Endodermal cell (in vitro differentiated cells): Measurements from ENCODE around the gene FARSA. TPM values are rescaled to one million over a fixed set of nuclear protein-coding genes. Genes with fewer than 3 reads are reported as not detected.

Source experiments
- DNase-seq: peaks from one replicate; pipeline ENCODE4 v3.0.0-alpha.2; 2017
- H3K27ac ChIP-seq: 2 replicates; pipeline ENCODE4 v1.5.1; 2013; ENCODE audit warnings: mild to moderate bottlenecking, low read depth, low read length, moderate library complexity
- H3K27me3 ChIP-seq: 2 replicates; pipeline ENCODE4 v1.6.1; 2013; ENCODE audit warnings: mild to moderate bottlenecking, low read length, moderate library complexity; ENCODE audit not compliant: insufficient read depth, control insufficient read depth, poor library complexity, severe bottlenecking
- H3K36me3 ChIP-seq: 2 replicates; pipeline ENCODE4 v1.7.0; 2013; ENCODE audit warnings: mild to moderate bottlenecking, low read length, moderate library complexity; ENCODE audit not compliant: control insufficient read depth, insufficient read depth
- H3K4me1 ChIP-seq: one replicate; pipeline ENCODE4 v1.7.0; 2013; ENCODE audit warnings: low read length; ENCODE audit not compliant: control insufficient read depth, insufficient read depth
- H3K4me3 ChIP-seq: 2 replicates; pipeline ENCODE4 v1.5.1; 2013; ENCODE audit warnings: mild to moderate bottlenecking, low read length, moderate library complexity
- H3K9ac ChIP-seq: 2 replicates; pipeline ENCODE4 v1.6.1; 2013; ENCODE audit warnings: mild to moderate bottlenecking, low read length, moderate library complexity; ENCODE audit not compliant: poor library complexity, severe bottlenecking; ENCODE audit errors: extremely low read depth
- H3K9me3 ChIP-seq: 2 replicates; pipeline ENCODE4 v1.6.1; 2013; ENCODE audit warnings: mild to moderate bottlenecking, low read length, moderate library complexity; ENCODE audit not compliant: control insufficient read depth
- H3K27ac Mint-ChIP-seq: 2 replicates; pipeline ENCODE4 v1.8.0; 2020; ENCODE audit warnings: mixed read lengths
- H3K27me3 Mint-ChIP-seq: 2 replicates; pipeline ENCODE4 v1.8.0; 2021; ENCODE audit warnings: mild to moderate bottlenecking, mixed read lengths; ENCODE audit not compliant: insufficient read depth
- H3K36me3 Mint-ChIP-seq: 2 replicates; pipeline ENCODE4 v1.8.0; 2020; ENCODE audit warnings: low read depth, mixed read lengths
- H3K4me1 Mint-ChIP-seq: 2 replicates; pipeline ENCODE4 v1.8.0; 2020; ENCODE audit warnings: mixed read lengths
- H3K4me3 Mint-ChIP-seq: 2 replicates; pipeline ENCODE4 v1.8.0; 2020; ENCODE audit warnings: mild to moderate bottlenecking, moderate library complexity, mixed read lengths
- H3K9me3 Mint-ChIP-seq: 2 replicates; pipeline ENCODE4 v1.8.0; 2020; ENCODE audit warnings: mild to moderate bottlenecking, mixed read lengths
- WGBS, 2 experiments: methylation state at CpG; one replicate each; pipeline versions ENCODE4 v1.1.5 to v1.1.7; 2013; ENCODE audit warnings: missing lambda C conversion rate in 2 of 2, mixed read lengths in 1 of 2; ENCODE audit not compliant: insufficient coverage in 1 of 2, insufficient read length in 1 of 2; 5-methylcytosine and 5-hydroxymethylcytosine counted together
- total RNA-seq, 2 donors: library from RNA; stranded (reverse); fragmentation: NEBNext Ultra II Directional in 1 of 2; extraction: Animal tissue kit (Norgen Biotek cat#: 25700) in 1 of 2; gene quantifications; 2 replicates in 1 of 2; 3 replicates in 1 of 2; pipeline ENCODE4 v1.2.1, GENCODE V29; 2021
- TF ChIP-seq, protein P1 (sequence below): fragments of 200-600 bp; sonication (generic); conservative IDR thresholded peaks from 2 replicates; pipeline ENCODE4 v1.5.0; 2021; ENCODE audit warnings: antibody characterized with exemption, mild to moderate bottlenecking

The FARSA gene
- total RNA-seq, 2 donors from 2014 or later: 65.1 to 70.8 TPM

DNA sequence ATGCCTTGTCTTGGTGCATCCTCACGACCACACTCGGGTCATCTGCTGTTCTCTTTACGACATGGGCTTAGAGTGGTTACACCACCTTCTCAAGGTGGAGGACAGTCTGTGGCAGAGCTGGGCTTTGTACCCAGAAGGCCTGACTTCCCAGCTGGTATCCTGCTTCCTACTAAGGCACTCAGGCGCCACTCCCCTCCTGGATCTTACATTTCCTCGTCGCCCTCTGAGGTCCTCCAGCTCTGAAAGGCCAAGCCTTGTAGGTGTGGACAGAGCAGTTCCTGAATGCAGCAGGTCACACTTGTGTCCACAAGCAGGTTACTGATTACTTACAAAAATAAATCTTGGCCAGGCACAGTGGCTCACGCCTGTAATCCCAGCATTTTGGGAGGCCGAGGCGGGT lies 26.3 kb downstream of the FARSA start:
- no peaks in the 10 kb centered on the region for H3K4me1 ChIP-seq
- no peak overlapping the region for H3K27ac ChIP-seq
- DNase-seq: no peak
- Mint-ChIP-seq H3K27ac (no peak overlapping the region), H3K36me3 (peaks cover 3% of the 10 kb centered on the region), H3K27me3 (no peaks in the 10 kb centered on the region), H3K4me3 (no peak overlapping the region), H3K4me1 (peaks cover 1% of the 10 kb centered on the region), H3K9me3 (no peaks in the 10 kb centered on the region)
- H3K9me3 ChIP-seq: no peaks in the 10 kb centered on the region
- no peaks in the 10 kb centered on the region for H3K36me3 ChIP-seq
- 91% methylated on average over 9 of the region's 9 CpGs for WGBS, 2 experiments
- TF ChIP-seq, protein P1, sequence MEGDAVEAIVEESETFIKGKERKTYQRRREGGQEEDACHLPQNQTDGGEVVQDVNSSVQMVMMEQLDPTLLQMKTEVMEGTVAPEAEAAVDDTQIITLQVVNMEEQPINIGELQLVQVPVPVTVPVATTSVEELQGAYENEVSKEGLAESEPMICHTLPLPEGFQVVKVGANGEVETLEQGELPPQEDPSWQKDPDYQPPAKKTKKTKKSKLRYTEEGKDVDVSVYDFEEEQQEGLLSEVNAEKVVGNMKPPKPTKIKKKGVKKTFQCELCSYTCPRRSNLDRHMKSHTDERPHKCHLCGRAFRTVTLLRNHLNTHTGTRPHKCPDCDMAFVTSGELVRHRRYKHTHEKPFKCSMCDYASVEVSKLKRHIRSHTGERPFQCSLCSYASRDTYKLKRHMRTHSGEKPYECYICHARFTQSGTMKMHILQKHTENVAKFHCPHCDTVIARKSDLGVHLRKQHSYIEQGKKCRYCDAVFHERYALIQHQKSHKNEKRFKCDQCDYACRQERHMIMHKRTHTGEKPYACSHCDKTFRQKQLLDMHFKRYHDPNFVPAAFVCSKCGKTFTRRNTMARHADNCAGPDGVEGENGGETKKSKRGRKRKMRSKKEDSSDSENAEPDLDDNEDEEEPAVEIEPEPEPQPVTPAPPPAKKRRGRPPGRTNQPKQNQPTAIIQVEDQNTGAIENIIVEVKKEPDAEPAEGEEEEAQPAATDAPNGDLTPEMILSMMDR: no peak
- H3K4me3 ChIP-seq: no peak overlapping the region
- H3K9ac ChIP-seq: no peak overlapping the region
- H3K27me3 ChIP-seq: no peaks in the 10 kb centered on the region

DNA sequence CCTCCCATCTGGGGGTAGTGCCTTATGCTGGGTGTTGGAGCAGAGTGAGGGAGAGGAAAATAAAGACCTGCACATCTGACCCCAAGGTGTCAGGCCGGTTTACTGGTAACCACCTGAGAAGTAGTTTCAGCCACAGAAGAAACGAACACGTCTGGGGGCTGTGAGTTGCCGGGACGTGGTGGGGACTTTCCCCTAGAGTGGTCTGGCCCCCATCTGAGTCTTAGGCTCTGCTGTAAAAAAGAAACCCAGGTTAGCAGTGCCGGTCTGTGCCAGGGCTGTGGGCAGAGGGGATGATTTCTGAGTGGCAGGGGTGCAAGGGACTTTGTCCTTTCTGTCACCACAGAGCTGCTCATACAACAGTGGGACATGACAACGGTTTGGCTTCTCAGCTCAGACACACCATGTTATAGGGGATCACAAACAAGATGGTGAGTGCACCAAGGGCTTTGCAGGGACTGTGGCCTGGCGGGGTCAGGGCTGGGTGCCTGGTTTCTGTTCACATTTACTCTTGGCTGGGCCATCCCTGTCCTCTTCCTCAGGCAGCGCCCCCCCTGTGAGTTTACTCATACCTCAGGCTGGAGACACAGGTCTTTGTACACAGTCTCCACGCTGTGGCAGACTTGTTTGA lies 33.5 kb downstream of the FARSA start:
- Histone ChIP-seq H3K27me3 (no peaks in the 10 kb centered on the region), H3K9ac (no peak overlapping the region), H3K4me1 (no peaks in the 10 kb centered on the region), H3K4me3 (no peak overlapping the region), H3K9me3 (no peaks in the 10 kb centered on the region), H3K27ac (no peak overlapping the region), H3K36me3 (peaks cover 23% of the 10 kb centered on the region)
- TF ChIP-seq, protein P1: no peak
- DNase-seq: no peak
- no peak overlapping the region for H3K27ac Mint-ChIP-seq
- no peaks in the 10 kb centered on the region for H3K27me3 Mint-ChIP-seq
- whole genome bisulfite sequencing, 2 experiments: 93 to 95% methylated on average over 10 of the region's 10 CpGs
- H3K4me1 Mint-ChIP-seq: no peaks in the 10 kb centered on the region
- no peak overlapping the region for H3K4me3 Mint-ChIP-seq
- no peaks in the 10 kb centered on the region for H3K9me3 Mint-ChIP-seq
- H3K36me3 Mint-ChIP-seq: peaks cover 26% of the 10 kb centered on the region

DNA sequence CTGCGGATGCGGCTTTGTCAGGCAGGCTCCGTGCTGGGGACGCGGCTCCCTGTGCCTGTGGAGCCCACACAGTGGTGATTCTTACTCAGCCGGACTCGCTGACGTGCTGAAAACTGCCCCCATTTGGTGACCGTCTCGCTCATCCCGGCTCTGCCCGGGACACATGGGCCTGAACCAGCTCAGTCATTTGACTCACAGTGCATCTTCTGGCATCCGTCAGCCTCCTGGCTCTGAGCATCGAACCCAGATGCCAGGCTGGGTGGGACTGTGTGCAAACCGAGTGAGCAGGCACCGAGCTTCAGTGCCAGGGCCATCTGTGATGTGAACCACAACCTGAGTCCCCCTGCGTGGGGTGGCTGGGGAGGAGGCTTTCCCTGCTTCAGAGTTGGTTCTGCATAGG lies 37.1 kb downstream of the FARSA start:
- peaks cover 43% of the 10 kb centered on the region for H3K36me3 ChIP-seq
- Mint-ChIP-seq H3K27me3 (no peaks in the 10 kb centered on the region), H3K36me3 (peaks cover 44% of the 10 kb centered on the region)

More for the DNA sequence above, 37.1 kb downstream of the FARSA start:
- Mint-ChIP-seq H3K27ac (no peak overlapping the region), H3K9me3 (no peaks in the 10 kb centered on the region), H3K4me3 (no peak overlapping the region), H3K4me1 (peaks cover 5% of the 10 kb centered on the region)
- no peak for DNase-seq
- Histone ChIP-seq H3K9me3 (no peaks in the 10 kb centered on the region), H3K27ac (no peak overlapping the region), H3K4me3 (no peak overlapping the region), H3K9ac (no peak overlapping the region), H3K4me1 (no peaks in the 10 kb centered on the region), H3K27me3 (no peaks in the 10 kb centered on the region)
- TF ChIP-seq, protein P1: no peak
- 94 to 97% methylated on average over 17 of the region's 17 CpGs for WGBS, 2 experiments
